OCI-LY7 (cell line): ENCODE measurements around the gene ELMO2. TPM values are rescaled to one million over a fixed set of nuclear protein-coding genes. Genes with fewer than 3 reads are reported as not detected.

ENCODE experiments used
- BruUV-seq: library from RNA; stranded (reverse); fragments of 400-500 nt; replicated peaks from 2 replicates; lab custom pipeline; 2021; lab: Mats Ljungman, UMichigan
- CTCF ChIA-PET: fragments of 300-600 bp; sonication (Branson Sonifier 250); formaldehyde crosslinking; loops from one replicate; lab custom pipeline; 2022; ENCODE audit warnings: antibody characterized with exemption; ENCODE audit not compliant: unreplicated experiment; lab: Charles Lee
- POLR2A ChIA-PET: fragments of 300-600 bp; sonication (Branson Sonifier 250); formaldehyde crosslinking; loops from one replicate; lab custom pipeline; 2022; ENCODE audit warnings: antibody characterized with exemption; lab: Charles Lee
- DNase-seq: peaks from one replicate; pipeline ENCODE4 v3.0.0-alpha.2; 2015; ENCODE audit warnings: low spot score
- H2AFZ ChIP-seq: fragments of 200-600 bp; sonication (generic), shearing (Covaris generic); 2 replicates; pipeline ENCODE4 v1.6.1; 2014; ENCODE audit warnings: mild to moderate bottlenecking, antibody characterized with exemption, low read length, moderate library complexity
- H3K27ac ChIP-seq: fragments of 200-600 bp; sonication (generic); 2 replicates; pipeline ENCODE4 v1.5.1; 2014; ENCODE audit warnings: mixed run types, low read depth, mild to moderate bottlenecking, moderate library complexity, low read length, inconsistent platforms; ENCODE audit not compliant: poor library complexity, severe bottlenecking
- H3K36me3 ChIP-seq: fragments of 200-600 bp; sonication (generic); 2 replicates; pipeline ENCODE4 v1.6.1; 2014; ENCODE audit warnings: mild to moderate bottlenecking, antibody characterized with exemption, low read length, moderate library complexity, mixed read lengths; ENCODE audit not compliant: insufficient read depth
- H3K4me1 ChIP-seq: fragments of 200-600 bp; sonication (generic); 2 replicates; pipeline ENCODE4 v1.5.1; 2014; ENCODE audit warnings: mild to moderate bottlenecking, low read length; ENCODE audit not compliant: insufficient read depth, poor library complexity, severe bottlenecking
- H3K4me2 ChIP-seq: fragments of 200-600 bp; sonication (generic); 2 replicates; pipeline ENCODE4 v1.6.1; 2014; ENCODE audit warnings: mild to moderate bottlenecking, low read length
- H3K4me3 ChIP-seq: fragments of 200-600 bp; sonication (generic); 2 replicates; pipeline ENCODE4 v1.5.1; 2014; ENCODE audit warnings: mild to moderate bottlenecking, low read depth, low read length; ENCODE audit not compliant: poor library complexity, severe bottlenecking
- H3K79me2 ChIP-seq: fragments of 200-600 bp; sonication (generic); 2 replicates; pipeline ENCODE4 v1.6.1; 2016; ENCODE audit warnings: low read depth, mild to moderate bottlenecking, low read length, moderate library complexity, mixed read lengths; ENCODE audit not compliant: insufficient read depth
- H3K9me2 ChIP-seq: fragments of 200-600 bp; sonication (generic); 2 replicates; pipeline ENCODE4 v1.6.1; 2016; ENCODE audit warnings: mild to moderate bottlenecking, low read length, mixed read lengths; ENCODE audit not compliant: insufficient read depth
- H3K9me3 ChIP-seq: fragments of 200-600 bp; sonication (generic); 2 replicates; pipeline ENCODE4 v1.6.1; 2014; ENCODE audit warnings: mild to moderate bottlenecking, mixed run types, low read length, mixed read lengths
- H4K20me1 ChIP-seq: fragments of 200-600 bp; sonication (generic); 2 replicates; pipeline ENCODE4 v1.6.1; 2014; ENCODE audit warnings: mild to moderate bottlenecking, antibody characterized with exemption, low read length, moderate library complexity, mixed read lengths; ENCODE audit not compliant: insufficient read depth
- EZH2phosphoT487 ChIP-seq: fragments of 200-600 bp; sonication (generic); IDR thresholded peaks from 2 replicates; pipeline ENCODE4 v1.6.1; 2018; ENCODE audit warnings: low read depth, borderline replicate concordance, mild to moderate bottlenecking, mixed run types, antibody characterized with exemption, low read length, moderate library complexity, mixed read lengths
- intact Hi-C: fragments of 100-400 bp; cut with micrococcal nuclease; formaldehyde crosslinking; loops from one replicate; pipeline ENCODE4 v1.10.0; 2022; ENCODE audit not compliant: unreplicated experiment
- total RNA-seq, 2 experiments: library from RNA; depleted of rRNA in 1 of 2; stranded (reverse); fragments of >200 nt in 1 of 2; shearing (Covaris generic) in 1 of 2; gene quantifications; 2 replicates each; pipeline ENCODE4 v1.2.3, GENCODE V29; 2014 to 2022
- TF ChIP-seq, protein P1 (sequence below): fragments of 200-600 bp; sonication (generic); conservative IDR thresholded peaks from 2 replicates; pipeline ENCODE4 v1.5.1; 2014; ENCODE audit warnings: mild to moderate bottlenecking, antibody characterized with exemption, low read length, moderate library complexity, mixed read lengths

The ELMO2 gene
- total RNA-seq, 2 experiments from 2014 or later: 16.0 to 36.4 TPM

DNA sequence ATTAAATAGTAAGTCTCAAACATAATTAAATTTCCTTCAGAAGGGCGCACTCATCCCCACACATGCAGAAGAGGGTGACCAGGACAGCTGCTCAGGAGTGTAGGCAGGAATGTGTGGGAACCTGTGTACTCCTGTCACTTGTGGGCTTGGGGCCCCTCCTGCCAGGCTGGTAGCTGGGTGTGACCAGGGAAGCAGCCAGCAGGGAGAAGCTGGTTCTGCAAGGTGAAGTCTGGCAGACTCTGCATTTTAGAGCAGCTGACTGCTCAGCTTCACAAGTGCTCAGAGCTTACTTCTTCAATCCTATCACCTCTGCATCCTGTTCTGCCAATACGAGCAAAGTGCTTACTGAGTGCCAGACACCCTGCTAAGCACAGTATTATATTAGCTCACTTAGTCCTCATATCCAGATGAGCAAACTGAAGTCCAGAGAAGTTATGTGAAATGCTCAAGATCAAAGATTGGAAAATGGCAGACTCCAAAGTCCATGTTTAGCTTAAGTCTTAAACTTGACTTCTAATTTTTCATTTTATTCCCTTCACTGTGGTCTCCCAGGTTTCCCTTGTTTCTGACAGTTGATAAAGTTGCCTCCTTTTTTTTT lies 27.9 kb downstream of the ELMO2 start:
- Histone ChIP-seq H2AFZ (no peak overlapping the region), H3K4me1 (no peaks in the 10 kb centered on the region), H4K20me1 (no peaks in the 10 kb centered on the region), H3K4me2 (no peak overlapping the region), H3K27ac (no peak overlapping the region), H3K4me3 (no peak overlapping the region), H3K9me3 (no peaks in the 10 kb centered on the region), H3K36me3 (peaks cover 36% of the 10 kb centered on the region), H3K79me2 (no peaks in the 10 kb centered on the region), H3K9me2 (no peaks in the 10 kb centered on the region)
- intact Hi-C loops: no loop called here
- ChIA-PET POLR2A (interaction anchor here (1.4 kb wide), 1 partner anchor 10 kb away, joined by 4 read pairs; no protein-coding TSS in a partner anchor), CTCF (no interaction called here)
- TF ChIP-seq, protein P1, sequence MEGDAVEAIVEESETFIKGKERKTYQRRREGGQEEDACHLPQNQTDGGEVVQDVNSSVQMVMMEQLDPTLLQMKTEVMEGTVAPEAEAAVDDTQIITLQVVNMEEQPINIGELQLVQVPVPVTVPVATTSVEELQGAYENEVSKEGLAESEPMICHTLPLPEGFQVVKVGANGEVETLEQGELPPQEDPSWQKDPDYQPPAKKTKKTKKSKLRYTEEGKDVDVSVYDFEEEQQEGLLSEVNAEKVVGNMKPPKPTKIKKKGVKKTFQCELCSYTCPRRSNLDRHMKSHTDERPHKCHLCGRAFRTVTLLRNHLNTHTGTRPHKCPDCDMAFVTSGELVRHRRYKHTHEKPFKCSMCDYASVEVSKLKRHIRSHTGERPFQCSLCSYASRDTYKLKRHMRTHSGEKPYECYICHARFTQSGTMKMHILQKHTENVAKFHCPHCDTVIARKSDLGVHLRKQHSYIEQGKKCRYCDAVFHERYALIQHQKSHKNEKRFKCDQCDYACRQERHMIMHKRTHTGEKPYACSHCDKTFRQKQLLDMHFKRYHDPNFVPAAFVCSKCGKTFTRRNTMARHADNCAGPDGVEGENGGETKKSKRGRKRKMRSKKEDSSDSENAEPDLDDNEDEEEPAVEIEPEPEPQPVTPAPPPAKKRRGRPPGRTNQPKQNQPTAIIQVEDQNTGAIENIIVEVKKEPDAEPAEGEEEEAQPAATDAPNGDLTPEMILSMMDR: no peak
- no peak for TF ChIP-seq EZH2phosphoT487
- BruUV-seq: no TSS peak
- no peak for DNase-seq

GRCh38 chr20:46377518-46377917 lies 28.9 kb downstream of the ELMO2 start:
- CTCF ChIA-PET: no interaction called here
- H3K27ac ChIP-seq: no peak overlapping the region

More at GRCh38 chr20:46377518-46377917, 28.9 kb downstream of the ELMO2 start:
- BruUV-seq: no TSS peak
- Histone ChIP-seq H3K79me2 (no peaks in the 10 kb centered on the region), H3K4me2 (no peak overlapping the region), H3K4me3 (no peak overlapping the region), H4K20me1 (no peaks in the 10 kb centered on the region), H2AFZ (no peak overlapping the region), H3K36me3 (peaks cover 36% of the 10 kb centered on the region; the same call in 1 of the 2 replicates), H3K9me2 (no peaks in the 10 kb centered on the region), H3K9me3 (no peaks in the 10 kb centered on the region), H3K4me1 (no peaks in the 10 kb centered on the region)
- TF ChIP-seq, protein P1: no peak
- no peak for TF ChIP-seq EZH2phosphoT487
- POLR2A ChIA-PET: no interaction called here
- intact Hi-C loops: no loop called here
- no peak for DNase-seq
